Activated naive CD8-positive, alpha-beta T cell treated with anti-CD3 and anti-CD28 coated beads, Interleukin-2, amount 10 ng/mL, durations not matched to agents 7 days and 5 days (primary cell): ENCODE measurements around the gene CCL24. TPM values are rescaled to one million over a fixed set of nuclear protein-coding genes. Genes with fewer than 3 reads are reported as not detected.
"Not testable (repeated sequence)": the region's sequence is repeated elsewhere in the genome, so short reads cannot be mapped to it uniquely, and the experiment has no call there.

Source experiments
- ATAC-seq: fragments of 150-1000 bp; cut with Tn5 transposase; one replicate; pipeline ENCODE4 v1.10.0; 2021; ENCODE audit warnings: low read depth, moderate library complexity
- POLR2A ChIA-PET: fragments of 350-600 bp; sonication (Branson Sonifier 250); formaldehyde crosslinking; loops from one replicate; lab custom pipeline; 2021; ENCODE audit warnings: antibody characterized with exemption; lab: Charles Lee
- DNase-seq: peaks from one replicate; pipeline ENCODE4 v3.0.0; 2021
- H3K27ac Mint-ChIP-seq: one replicate; pipeline ENCODE4 v1.8.0; 2022; ENCODE audit warnings: mild to moderate bottlenecking, mixed read lengths
- H3K27me3 Mint-ChIP-seq: one replicate; pipeline ENCODE4 v1.8.0; 2022; ENCODE audit warnings: mild to moderate bottlenecking, moderate library complexity, mixed read lengths
- H3K36me3 Mint-ChIP-seq: one replicate; pipeline ENCODE4 v1.8.0; 2021; ENCODE audit warnings: mild to moderate bottlenecking, mixed read lengths
- H3K4me1 Mint-ChIP-seq: one replicate; pipeline ENCODE4 v1.8.0; 2021; ENCODE audit warnings: mixed read lengths
- H3K4me3 Mint-ChIP-seq: one replicate; pipeline ENCODE4 v1.8.0; 2022; ENCODE audit warnings: mild to moderate bottlenecking, moderate library complexity, mixed read lengths
- H3K9me3 Mint-ChIP-seq: one replicate; pipeline ENCODE4 v1.8.0; 2021; ENCODE audit warnings: mixed read lengths
- total RNA-seq, 2 experiments: library from RNA; stranded (reverse); gene quantifications; one replicate each; pipeline ENCODE4 v1.2.3, GENCODE V29; 2021

The CCL24 gene
- total RNA-seq, 2 experiments from 2014 or later, result not detected

DNA sequence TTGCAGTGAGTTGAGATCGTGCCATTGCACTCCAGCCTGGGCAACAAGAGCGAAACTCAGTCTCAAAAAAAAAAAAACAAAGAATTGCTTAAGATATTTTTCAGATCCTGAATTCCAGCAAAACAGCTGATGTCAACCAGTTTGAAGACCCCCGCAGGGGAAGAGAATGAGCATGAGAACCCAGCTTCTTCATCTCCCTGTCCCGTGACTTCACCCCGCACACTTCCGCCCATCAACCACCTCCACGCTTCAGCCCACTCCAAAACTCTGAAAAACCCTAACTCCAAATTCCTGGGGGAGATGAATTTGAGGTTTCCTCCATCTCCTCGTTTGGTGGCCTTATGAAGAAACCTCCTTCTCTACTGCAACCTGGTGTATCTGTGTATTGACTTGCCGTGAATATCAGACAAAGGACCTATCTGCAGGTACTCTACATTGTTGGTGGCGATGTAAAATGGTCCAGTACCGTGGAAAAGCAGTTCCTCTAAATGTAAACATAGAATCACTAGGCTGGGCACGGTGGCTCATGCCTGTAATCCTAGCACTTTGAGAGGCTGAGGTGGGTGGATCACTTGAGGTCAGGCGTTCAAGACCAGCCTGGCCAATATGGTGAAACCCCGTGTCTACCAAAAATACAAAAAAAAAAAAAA lies 24.8 kb upstream of the CCL24 start:
- not testable (repeated sequence) for H3K4me1 Mint-ChIP-seq

DNA sequence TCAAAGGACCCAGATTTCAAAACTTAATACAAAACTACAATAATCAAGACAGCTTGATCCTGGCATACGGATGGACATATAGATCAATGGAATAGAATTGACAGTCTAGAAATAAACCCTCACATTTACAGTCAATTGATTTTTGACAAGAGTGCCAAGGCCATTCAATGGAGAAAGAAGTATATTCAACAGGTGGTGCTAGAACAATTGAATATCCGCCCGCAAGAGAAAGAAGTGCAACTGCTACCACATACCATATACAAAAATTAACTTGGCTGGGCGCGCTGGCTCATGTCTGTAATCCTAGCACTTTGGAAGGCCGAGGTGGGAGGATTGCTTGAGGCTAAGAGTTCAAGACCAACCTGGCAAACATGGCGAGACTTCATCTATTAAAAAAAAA lies 23.2 kb upstream of the CCL24 start:
- POLR2A ChIA-PET, result no interaction called here
- H3K36me3 Mint-ChIP-seq, result no peaks in the 10 kb centered on the region
- peaks cover 3% of the 10 kb centered on the region for H3K27me3 Mint-ChIP-seq
- H3K4me3 Mint-ChIP-seq, result no peak overlapping the region
- no peaks in the 10 kb centered on the region for H3K9me3 Mint-ChIP-seq
- ATAC-seq (no peak), DNase-seq (no peak)
- no peak overlapping the region for H3K27ac Mint-ChIP-seq
- no peaks in the 10 kb centered on the region for H3K4me1 Mint-ChIP-seq

More for the DNA sequence above, 24.8 kb upstream of the CCL24 start:
- ATAC-seq, DNase-seq, POLR2A ChIA-PET, H3K9me3 Mint-ChIP-seq, H3K27ac Mint-ChIP-seq, H3K4me3 Mint-ChIP-seq, H3K36me3 Mint-ChIP-seq, H3K27me3 Mint-ChIP-seq: not testable (repeated sequence)

DNA sequence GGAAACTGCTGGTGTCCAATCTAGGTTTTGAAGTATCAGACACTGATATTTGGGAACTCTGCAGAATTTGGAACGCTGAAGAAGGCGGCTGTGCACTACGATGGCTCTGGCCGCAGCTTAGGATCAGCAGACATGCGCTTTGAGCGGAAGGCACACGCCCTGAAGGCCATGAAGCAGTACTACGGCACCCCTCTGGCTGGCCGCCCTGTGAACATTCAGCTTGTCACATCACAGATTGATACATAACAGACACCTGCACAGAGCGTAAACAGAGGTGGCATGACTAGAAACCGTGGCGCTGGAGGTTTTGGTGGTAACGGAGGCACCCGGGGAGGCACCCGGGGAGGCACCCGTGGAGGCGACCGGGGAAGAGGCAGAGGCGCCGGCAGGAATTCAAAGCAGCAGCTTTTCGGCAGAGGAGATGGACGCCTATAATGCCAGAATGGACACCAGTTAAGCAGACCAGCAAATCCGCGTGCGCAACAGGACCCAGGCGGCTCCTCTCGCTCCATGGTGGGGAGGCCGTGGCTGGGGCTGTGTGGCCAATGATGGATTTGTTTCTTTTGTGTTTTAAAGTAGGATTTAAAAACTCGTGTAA lies 22.2 kb upstream of the CCL24 start:
- Mint-ChIP-seq H3K27ac (no peak overlapping the region), H3K36me3 (no peaks in the 10 kb centered on the region), H3K4me1 (no peaks in the 10 kb centered on the region), H3K9me3 (no peaks in the 10 kb centered on the region), H3K27me3 (peaks cover 3% of the 10 kb centered on the region), H3K4me3 (no peak overlapping the region)
- ATAC-seq, result no peak
- POLR2A ChIA-PET, result no interaction called here
- no peak for DNase-seq

DNA sequence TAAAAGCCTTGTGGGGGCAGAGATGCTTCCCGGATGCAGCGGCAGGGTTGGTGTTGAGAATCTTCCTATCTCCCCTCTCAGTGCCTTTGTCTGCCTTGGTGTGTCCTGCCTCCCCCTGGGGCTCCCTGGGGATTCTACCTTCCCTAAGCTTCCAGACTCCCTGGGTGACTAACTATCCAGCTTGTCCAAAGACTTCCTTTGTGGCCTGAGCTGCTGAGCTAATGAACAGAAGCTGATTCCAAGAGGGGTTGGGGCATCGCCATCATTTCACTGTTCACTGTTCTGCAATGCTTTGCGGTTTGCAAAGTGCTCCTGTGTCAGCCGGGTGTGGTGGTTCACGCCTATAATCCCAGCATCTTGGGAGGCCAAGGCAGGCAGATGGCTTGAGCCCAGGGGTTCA lies 20.1 kb upstream of the CCL24 start:
- POLR2A ChIA-PET, H3K9me3 Mint-ChIP-seq, H3K27me3 Mint-ChIP-seq, H3K4me1 Mint-ChIP-seq, ATAC-seq, DNase-seq, H3K4me3 Mint-ChIP-seq, H3K27ac Mint-ChIP-seq, H3K36me3 Mint-ChIP-seq: not testable (repeated sequence)

DNA sequence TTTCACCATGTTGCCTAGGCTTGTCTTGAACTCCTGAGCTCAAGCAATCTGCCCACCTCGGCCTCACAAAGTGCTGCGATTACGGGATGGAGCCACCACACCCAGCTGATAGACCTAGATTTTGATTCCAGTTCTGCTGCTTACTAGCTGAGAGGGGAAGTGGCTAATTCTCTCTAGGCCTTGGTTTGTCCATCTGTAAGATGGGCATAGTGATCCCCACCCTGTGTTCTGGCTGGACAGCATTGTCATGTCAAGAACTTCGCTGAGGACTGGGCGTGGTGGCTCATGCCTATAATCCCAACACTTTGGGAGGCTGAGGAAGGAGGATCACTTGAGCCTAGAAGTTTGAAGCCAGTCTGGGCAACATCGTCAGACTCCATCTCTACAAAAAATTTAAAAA lies 17.4 kb upstream of the CCL24 start:
- Mint-ChIP-seq H3K27me3 (peaks cover 6% of the 10 kb centered on the region), H3K9me3 (no peaks in the 10 kb centered on the region), H3K4me1 (no peaks in the 10 kb centered on the region), H3K36me3 (no peaks in the 10 kb centered on the region), H3K4me3 (no peak overlapping the region), H3K27ac (no peak overlapping the region)
- POLR2A ChIA-PET, result no interaction called here
- no peak for ATAC-seq
- DNase-seq, result no peak

DNA sequence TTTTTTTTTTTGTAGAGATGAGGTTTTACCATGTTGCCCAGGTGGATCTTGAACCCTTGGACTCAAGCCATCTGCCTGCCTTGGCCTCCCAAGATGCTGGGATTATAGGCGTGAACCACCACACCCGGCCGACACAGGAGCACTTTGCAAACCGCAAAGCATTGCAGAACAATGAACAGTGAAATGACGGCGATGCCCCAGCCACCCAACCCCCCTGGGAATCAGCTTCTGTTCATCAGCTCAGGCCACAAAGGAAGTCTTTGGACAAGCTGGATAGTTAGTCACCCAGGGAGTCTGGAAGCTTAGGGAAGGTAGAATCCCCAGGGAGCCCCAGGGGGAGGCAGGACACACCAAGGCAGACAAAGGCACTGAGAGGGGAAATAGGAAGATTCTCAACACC lies 16.1 kb upstream of the CCL24 start:
- H3K4me1 Mint-ChIP-seq, POLR2A ChIA-PET, H3K27ac Mint-ChIP-seq, H3K4me3 Mint-ChIP-seq, H3K36me3 Mint-ChIP-seq, H3K27me3 Mint-ChIP-seq, DNase-seq, H3K9me3 Mint-ChIP-seq, ATAC-seq: not testable (repeated sequence)

DNA sequence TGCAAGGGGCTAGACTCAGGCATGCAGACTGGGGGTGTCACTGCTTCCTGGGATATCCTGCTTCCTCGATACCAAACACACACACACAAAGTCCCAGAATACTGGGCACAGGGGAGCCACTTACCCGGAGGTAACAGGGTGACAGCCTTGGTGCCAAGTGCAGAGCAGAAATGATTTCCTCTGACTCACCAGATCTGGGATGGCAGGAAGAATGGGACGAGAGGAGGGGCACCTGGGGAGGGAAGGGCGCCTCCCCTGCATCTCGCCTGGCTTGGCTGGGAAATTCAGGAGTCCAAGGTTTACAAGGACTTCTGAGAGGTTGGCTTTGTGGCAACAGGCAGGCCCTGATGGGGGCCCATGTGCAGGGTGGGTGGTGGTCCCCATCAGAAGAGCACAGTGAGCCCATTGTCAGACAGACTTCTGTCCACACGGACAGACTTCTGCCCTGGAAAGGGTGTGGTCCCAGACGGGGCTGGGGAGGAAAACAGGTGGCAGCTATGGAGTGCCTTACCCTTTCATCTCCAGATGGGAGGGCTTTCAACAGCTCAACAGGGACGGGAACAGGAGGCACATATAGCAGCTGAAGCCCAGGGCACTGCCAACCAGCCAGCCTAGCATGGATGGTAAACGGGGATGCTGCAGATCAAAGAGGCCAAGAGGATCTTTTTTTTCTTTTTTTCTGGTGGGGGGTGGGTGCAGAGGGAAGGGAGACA lies 9.7 kb upstream of the CCL24 start:
- no peak for ATAC-seq
- Mint-ChIP-seq H3K36me3 (no peaks in the 10 kb centered on the region), H3K9me3 (no peaks in the 10 kb centered on the region), H3K27ac (no peak overlapping the region), H3K27me3 (peaks cover 4% of the 10 kb centered on the region), H3K4me3 (no peak overlapping the region), H3K4me1 (no peaks in the 10 kb centered on the region)
- POLR2A ChIA-PET, result no interaction called here
- DNase-seq, result no peak

DNA sequence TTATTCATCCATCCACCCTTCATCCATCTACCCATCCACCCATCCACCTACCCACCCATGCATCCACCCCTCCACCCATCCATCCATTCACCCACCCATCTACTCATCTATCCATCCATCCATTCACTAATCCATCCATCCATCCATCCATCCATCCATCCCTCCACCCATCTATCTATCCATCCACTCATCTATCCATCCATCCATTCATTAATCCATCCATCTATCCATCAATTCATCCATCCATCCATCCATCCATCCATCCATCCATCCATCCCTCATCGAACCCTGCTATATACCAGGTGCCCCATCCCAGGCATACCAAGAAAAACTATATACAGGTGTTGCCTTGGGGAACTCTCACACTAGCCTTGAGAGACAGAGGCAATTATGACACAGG lies 7.1 kb upstream of the CCL24 start:
- no peak overlapping the region for H3K4me3 Mint-ChIP-seq
- no peaks in the 10 kb centered on the region for H3K9me3 Mint-ChIP-seq
- H3K27ac Mint-ChIP-seq, result no peak overlapping the region
- ATAC-seq (no peak), DNase-seq (no peak)
- POLR2A ChIA-PET, result no interaction called here
- no peaks in the 10 kb centered on the region for H3K36me3 Mint-ChIP-seq
- peaks cover 2% of the 10 kb centered on the region for H3K4me1 Mint-ChIP-seq
- peaks cover 4% of the 10 kb centered on the region for H3K27me3 Mint-ChIP-seq

DNA sequence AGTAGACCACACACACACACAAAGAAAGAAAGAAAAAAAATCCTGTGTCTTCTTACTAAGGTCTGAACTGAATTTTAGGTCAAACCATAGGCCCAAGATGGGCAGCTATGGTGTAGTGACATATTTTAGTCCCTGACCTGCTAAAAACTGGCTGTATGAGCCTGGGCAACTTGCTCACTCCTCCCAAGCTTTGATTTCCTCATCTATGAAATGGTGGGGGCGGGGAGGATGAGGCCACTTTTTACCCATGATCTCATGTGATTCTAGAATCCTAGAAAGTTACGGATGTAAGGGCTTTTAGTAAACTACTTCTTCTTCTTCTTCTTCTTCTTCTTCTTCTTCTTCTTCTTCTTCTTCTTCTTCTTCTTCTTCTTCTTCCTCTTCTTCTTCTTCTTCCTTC lies 6.1 kb upstream of the CCL24 start:
- no peak for ATAC-seq
- Mint-ChIP-seq H3K9me3 (no peaks in the 10 kb centered on the region), H3K4me1 (peaks cover 2% of the 10 kb centered on the region), H3K27ac (no peak overlapping the region), H3K36me3 (no peaks in the 10 kb centered on the region), H3K27me3 (peaks cover 4% of the 10 kb centered on the region), H3K4me3 (no peak overlapping the region)
- no peak for DNase-seq
- POLR2A ChIA-PET, result no interaction called here

DNA sequence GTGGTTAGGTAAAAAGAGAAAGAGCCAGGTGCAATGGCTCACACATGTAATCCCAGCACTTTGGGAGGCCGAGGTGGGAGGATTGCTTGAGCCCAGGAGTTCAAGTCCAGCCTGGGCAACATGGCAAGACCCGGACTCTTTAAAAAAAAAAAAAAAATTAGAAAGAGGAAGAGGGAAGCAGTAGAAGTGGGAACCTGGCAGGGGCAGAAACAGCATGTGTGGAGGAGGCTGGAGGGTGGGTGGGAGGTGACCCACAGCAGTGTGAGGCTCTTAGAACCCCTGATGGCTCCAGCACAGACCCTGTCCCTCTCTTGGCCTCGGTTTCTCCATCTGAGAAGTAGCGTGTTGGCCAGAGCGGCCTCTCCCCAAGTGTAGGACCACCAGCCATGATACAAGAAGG lies 4.9 kb upstream of the CCL24 start:
- no peak for ATAC-seq
- Mint-ChIP-seq H3K36me3 (no peaks in the 10 kb centered on the region), H3K4me1 (peaks cover 2% of the 10 kb centered on the region), H3K9me3 (no peaks in the 10 kb centered on the region), H3K27me3 (peaks cover 4% of the 10 kb centered on the region), H3K27ac (no peak overlapping the region), H3K4me3 (no peak overlapping the region)
- POLR2A ChIA-PET, result no interaction called here
- no peak for DNase-seq

DNA sequence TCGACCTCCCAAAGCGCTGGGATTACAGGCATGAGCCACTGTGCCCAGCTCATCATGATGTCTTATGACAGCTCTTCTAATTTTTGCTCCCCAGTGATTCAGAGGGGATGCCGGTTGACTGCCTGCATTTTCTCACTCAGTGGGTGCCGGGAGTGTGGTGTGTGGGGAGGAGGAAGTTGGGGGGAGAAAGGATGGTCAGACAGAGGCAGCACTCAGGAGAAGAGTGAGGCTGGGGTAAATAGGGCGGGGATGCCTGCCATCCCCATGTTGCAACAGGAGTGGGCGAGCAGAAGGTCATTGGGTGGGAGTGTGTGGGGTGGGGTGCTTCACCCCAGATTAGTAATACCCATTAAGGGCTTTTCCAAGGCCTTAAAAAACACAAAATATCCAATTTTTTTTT lies 3.5 kb upstream of the CCL24 start:
- ATAC-seq (no peak), DNase-seq (no peak)
- Mint-ChIP-seq H3K36me3 (no peaks in the 10 kb centered on the region), H3K9me3 (no peaks in the 10 kb centered on the region), H3K27me3 (peaks cover 4% of the 10 kb centered on the region), H3K4me1 (peaks cover 2% of the 10 kb centered on the region), H3K4me3 (no peak overlapping the region), H3K27ac (no peak overlapping the region)
- POLR2A ChIA-PET, result interaction anchor here (0.7 kb wide), 1 partner anchor 10 kb away, joined by 5 read pairs; no protein-coding TSS in a partner anchor

DNA sequence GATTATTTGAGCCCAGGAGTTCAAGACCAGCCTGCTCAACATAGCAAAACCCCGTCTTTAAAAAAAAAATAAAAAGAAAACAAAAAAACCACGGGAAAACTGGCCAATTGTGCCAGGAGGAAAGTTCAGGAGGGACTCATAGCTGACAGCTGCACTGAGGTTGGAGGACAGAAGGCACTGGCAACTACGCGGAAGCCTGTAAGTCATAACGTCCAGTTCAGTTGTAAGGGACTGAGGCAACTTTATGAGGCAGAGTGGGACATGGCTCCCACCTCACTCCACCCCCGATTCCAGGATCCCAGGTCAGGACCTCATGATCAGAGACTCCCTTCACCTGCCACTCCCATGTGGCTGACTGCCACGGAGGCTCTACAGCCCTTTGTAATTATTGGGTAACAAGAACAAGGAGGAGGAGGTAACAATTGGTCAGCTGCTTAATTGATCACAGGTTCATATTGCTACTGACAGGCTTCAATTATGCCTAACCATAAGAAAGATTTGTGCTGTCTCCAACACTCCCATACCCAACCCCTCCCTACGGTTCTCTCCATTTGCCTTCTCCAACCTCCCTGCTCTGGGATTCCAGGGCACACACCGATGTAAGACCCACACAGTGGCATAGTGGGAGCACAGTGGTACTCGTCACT lies 1.9 kb upstream of the CCL24 start:
- no peak overlapping the region for H3K27ac Mint-ChIP-seq
- POLR2A ChIA-PET, result no interaction called here

DNA sequence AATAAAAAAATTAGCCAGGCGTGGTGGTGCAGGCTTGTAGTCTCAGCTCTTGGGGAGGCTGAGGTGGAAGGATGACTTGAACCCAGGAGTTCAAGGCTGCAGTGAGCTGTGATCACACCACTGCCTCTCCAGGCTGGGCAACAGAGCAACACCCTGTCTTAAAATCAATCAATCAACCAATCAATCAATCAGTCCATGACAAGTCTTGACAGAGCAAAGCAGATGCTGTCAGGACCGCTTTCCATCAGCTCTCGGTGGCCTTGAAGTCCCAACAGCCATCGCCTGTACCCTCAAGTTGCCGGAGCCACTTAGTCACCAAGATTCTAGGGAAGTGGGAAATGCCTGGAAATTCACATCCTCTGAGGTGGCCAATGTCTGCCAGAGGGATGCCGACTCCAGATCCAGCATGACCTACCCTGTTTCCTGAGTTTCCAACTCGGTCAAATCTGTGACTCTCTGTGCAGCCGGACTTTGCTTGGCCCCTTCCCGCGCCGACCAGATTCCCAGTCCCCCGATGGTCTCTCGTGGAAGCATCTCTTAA lies 871 bp upstream of the CCL24 start:
- H3K27ac Mint-ChIP-seq, result no peak overlapping the region
- H3K9me3 Mint-ChIP-seq, result no peaks in the 10 kb centered on the region
- no peaks in the 10 kb centered on the region for H3K36me3 Mint-ChIP-seq
- H3K4me3 Mint-ChIP-seq, result no peak overlapping the region
- H3K4me1 Mint-ChIP-seq, result peaks cover 2% of the 10 kb centered on the region
- no peak for DNase-seq
- ATAC-seq, result no peak
- H3K27me3 Mint-ChIP-seq, result peaks cover 4% of the 10 kb centered on the region
- POLR2A ChIA-PET, result no interaction called here

More for the DNA sequence above, 1.9 kb upstream of the CCL24 start:
- ATAC-seq, result no peak
- no peaks in the 10 kb centered on the region for H3K9me3 Mint-ChIP-seq
- no peak overlapping the region for H3K4me3 Mint-ChIP-seq
- DNase-seq, result no peak
- peaks cover 4% of the 10 kb centered on the region for H3K27me3 Mint-ChIP-seq
- no peaks in the 10 kb centered on the region for H3K36me3 Mint-ChIP-seq
- H3K4me1 Mint-ChIP-seq, result peaks cover 2% of the 10 kb centered on the region
